Gastrocnemius medialis (tissue), 4 donors: ENCODE data around the gene RARRES1. TPM values are rescaled to one million over a fixed set of nuclear protein-coding genes. Genes with fewer than 3 reads are reported as not detected.

ENCODE experiments used
- ATAC-seq, 2 donors: fragments of 150-250 bp; one replicate each; pipeline ENCODE4 v1.9.1; 2016
- DNase-seq, 2 donors: peaks; one replicate each; pipeline ENCODE4 v3.0.0-alpha.2; 2019
- H3K27ac ChIP-seq, 4 donors: fragments of 200-600 bp; sonication (generic); 1 replicate in 1 of 4; 2 replicates in 3 of 4; pipeline ENCODE4 v1.5.1; 2016 to 2018; ENCODE audit warnings: mild to moderate bottlenecking in 2 of 4, moderate library complexity in 1 of 4
- H3K27me3 ChIP-seq, 3 donors: fragments of 200-600 bp; sonication (generic) in 2 of 3; 1 replicate in 1 of 3; 2 replicates in 2 of 3; pipeline versions ENCODE4 v1.5.1 to v1.6.0; 2016 to 2019; ENCODE audit warnings: mild to moderate bottlenecking in 1 of 3, moderate library complexity in 1 of 3
- H3K36me3 ChIP-seq, 2 donors: fragments of 200-600 bp; sonication (generic) in 1 of 2; one replicate each; pipeline ENCODE4 v1.5.1; 2017 to 2018
- H3K4me1 ChIP-seq, 2 donors: fragments of 200-600 bp; sonication (generic) in 1 of 2; one replicate each; pipeline ENCODE4 v1.5.1; 2016 to 2017; ENCODE audit warnings: mild to moderate bottlenecking in 2 of 2
- H3K4me3 ChIP-seq, 4 donors: fragments of 200-600 bp; sonication (generic) in 3 of 4; 1 replicate in 1 of 4; 2 replicates in 3 of 4; pipeline ENCODE4 v1.5.1; 2016 to 2019; ENCODE audit warnings: mild to moderate bottlenecking in 2 of 4
- H3K9me3 ChIP-seq, 3 donors: fragments of 200-600 bp; sonication (generic) in 2 of 3; 1 replicate in 1 of 3; 2 replicates in 2 of 3; pipeline ENCODE4 v1.5.1; 2016 to 2019
- CTCF ChIP-seq, 5 experiments: fragments of 450-650 bp in 3 of 5; fragments of 200-600 bp in 2 of 5; sonication (generic) in 2 of 5; IDR thresholded peaks in 4 of 5; conservative IDR thresholded peaks in 1 of 5; 1 replicate in 4 of 5; 2 replicates in 1 of 5; pipeline ENCODE4 v1.5.1; 2016 to 2019; ENCODE audit warnings: antibody characterized with exemption in 5 of 5, mild to moderate bottlenecking in 3 of 5, moderate library complexity in 3 of 5
- POLR2A ChIP-seq, 2 donors: fragments of 450-650 bp; IDR thresholded peaks; one replicate each; pipeline ENCODE4 v1.6.1; 2017; ENCODE audit warnings: antibody characterized with exemption in 2 of 2, mild to moderate bottlenecking in 2 of 2, moderate library complexity in 2 of 2
- in situ Hi-C, 4 donors: fragments of 200-750 bp; cut with MboI; loops; one replicate each; pipeline versions ENCODE4 v1.15.0 to v1.8.0; 2017; ENCODE audit warnings: low sequenced_read_pairs in 4 of 4
- intact Hi-C: fragments of 100-400 bp; cut with DNase I; formaldehyde crosslinking; loops from one replicate; pipeline ENCODE4 v1.15.1; 2023; ENCODE audit warnings: low total_unique reads
- total RNA-seq, 4 donors: library from RNA; depleted of rRNA; stranded (reverse); fragments of >200 nt; gene quantifications; one replicate each; pipeline versions ENCODE4 v1.1.0 to v1.2.3, GENCODE V29; 2016

RARRES1 gene
- total RNA-seq = 10 to 100 TPM in 1 of 4 donors, 1 to 10 TPM in 3; 1.4 to 27.6 (median 4.4) TPM

GRCh38 chr3:158731938-158732855, at the start of gene RARRES1:
TSS of gene RARRES1 (minus strand) at chr3:158732457. CDS start at chr3:158732415, 42 bp downstream.
- peak within 1 kb of the TSS in 3 of 4 donors; percentile 15 to 64 (median 57) for H3K27ac ChIP-seq
- ATAC-seq (peak; percentile 35 to 57), DNase-seq (peak in 1 of 2 donors; percentile 31)
- peaks cover 10% of the 10 kb centered on the region in 2 donors for H3K4me1 ChIP-seq
- intact Hi-C loops (no loop called here), in situ Hi-C loops (no loop called here)
- H3K9me3 ChIP-seq = no peaks in the 10 kb centered on the region
- TF ChIP-seq CTCF (IDR thresholded peaks at IDR 0.05 in 4 of 5, conservative IDR thresholded peaks at IDR 0.05 in 1 of 5) (no peak), POLR2A (IDR thresholded peaks at IDR 0.05) (no peak)
- H3K4me3 ChIP-seq = peak within 1 kb of the TSS; percentile 60 to 73 (median 68)
- H3K27me3 ChIP-seq = no peaks in the 10 kb centered on the region
- H3K36me3 ChIP-seq = peaks cover 0 to 7% of the 10 kb centered on the region in 2 donors

GRCh38 chr3:158781849-158782248, 49.6 kb upstream of the RARRES1 start:
- Histone ChIP-seq H3K4me1 (no peaks in the 10 kb centered on the region), H3K4me3 (no peak overlapping the region), H3K9me3 (no peaks in the 10 kb centered on the region), H3K36me3 (no peaks in the 10 kb centered on the region), H3K27ac (no peak overlapping the region), H3K27me3 (no peaks in the 10 kb centered on the region)
- in situ Hi-C loops (loop anchor here in 1 of 4 donors (25.0 kb wide), 1 partner anchor 120 kb away; the partner anchor contains the start of gene LXN), intact Hi-C loops (no loop called here)
- TF ChIP-seq CTCF (IDR thresholded peaks at IDR 0.05 in 4 of 5, conservative IDR thresholded peaks at IDR 0.05 in 1 of 5) (no peak), POLR2A (IDR thresholded peaks at IDR 0.05) (no peak)
- no peak for DNase-seq
- no peak for ATAC-seq

GRCh38 chr3:158781191-158781590, 48.9 kb upstream of the RARRES1 start:
- Histone ChIP-seq H3K27ac (no peak overlapping the region), H3K4me1 (no peaks in the 10 kb centered on the region), H3K9me3 (no peaks in the 10 kb centered on the region), H3K4me3 (no peak overlapping the region), H3K36me3 (no peaks in the 10 kb centered on the region), H3K27me3 (no peaks in the 10 kb centered on the region)
- TF ChIP-seq POLR2A (IDR thresholded peaks at IDR 0.05) = no peak
- TF ChIP-seq CTCF (IDR thresholded peaks at IDR 0.05 in 4 of 5, conservative IDR thresholded peaks at IDR 0.05 in 1 of 5) = no peak
- in situ Hi-C loops (loop anchor here in 1 of 4 donors (25.0 kb wide), 1 partner anchor 119 kb away; the partner anchor contains the start of gene LXN), intact Hi-C loops (no loop called here)
- ATAC-seq = no peak
- DNase-seq = no peak

GRCh38 chr3:158780766-158781165, 48.5 kb upstream of the RARRES1 start:
- no peaks in the 10 kb centered on the region for H3K27me3 ChIP-seq

More at GRCh38 chr3:158780766-158781165, 48.5 kb upstream of the RARRES1 start:
- intact Hi-C loops (no loop called here), in situ Hi-C loops (loop anchor here in 1 of 4 donors (25.0 kb wide), 1 partner anchor 118 kb away; the partner anchor contains the start of gene LXN)
- Histone ChIP-seq H3K4me3 (no peak overlapping the region), H3K27ac (no peak overlapping the region), H3K9me3 (no peaks in the 10 kb centered on the region), H3K4me1 (no peaks in the 10 kb centered on the region), H3K36me3 (no peaks in the 10 kb centered on the region)
- ATAC-seq = no peak
- TF ChIP-seq POLR2A (IDR thresholded peaks at IDR 0.05) = no peak
- no peak for TF ChIP-seq CTCF (IDR thresholded peaks at IDR 0.05 in 4 of 5, conservative IDR thresholded peaks at IDR 0.05 in 1 of 5)
- DNase-seq = no peak
